Motor neuron (in vitro differentiated cells): ENCODE results near the gene MRPL43. TPM values are rescaled to one million over a fixed set of nuclear protein-coding genes. Genes with fewer than 3 reads are reported as not detected.

Source experiments
- ATAC-seq, 8 experiments: fragments of 200-7000 bp; cut with Tn5 transposase; replicated peaks in 6 of 8; 2 replicates each; pipeline ENCODE4 v1.8.0; 2021; ENCODE audit warnings: mild to moderate bottlenecking in 8 of 8, moderate library complexity in 8 of 8
- H3K27ac ChIP-seq, 2 donors: fragments of 250-450 bp; sonication (Bioruptor Pico); 2 replicates each; pipeline ENCODE4 v1.9.0; 2021; ENCODE audit warnings: antibody characterized with exemption in 2 of 2, mild to moderate bottlenecking in 2 of 2, moderate library complexity in 1 of 2
- H3K4me1 ChIP-seq, 2 donors: fragments of 250-450 bp; sonication (Bioruptor Pico); replicated peaks in 1 of 2; 2 replicates each; pipeline ENCODE4 v1.6.1; 2021; ENCODE audit warnings: antibody characterized with exemption in 2 of 2, mild to moderate bottlenecking in 2 of 2, moderate library complexity in 1 of 2
- H3K4me3 ChIP-seq, 5 donors: fragments of 250-450 bp; sonication (Bioruptor Pico); 2 replicates each; pipeline ENCODE4 v1.9.0; 2021; ENCODE audit warnings: antibody characterized with exemption in 5 of 5, mild to moderate bottlenecking in 5 of 5, moderate library complexity in 4 of 5
- WGBS, 10 experiments: fragments of 450-650 bp; shearing (Covaris generic); methylation state at CpG; one replicate each; pipeline ENCODE4 v1.0.0; 2022; 5-methylcytosine and 5-hydroxymethylcytosine counted together
- in situ Hi-C, 9 experiments: fragments of 400-800 bp; cut with MboI; loops; one replicate each; pipeline ENCODE4 v1.15.0; 2021; ENCODE audit warnings: low sequenced_read_pairs in 9 of 9, low pct_unique_long_range_greater_than_20kb in 2 of 9; ENCODE audit not compliant: unreplicated experiment in 9 of 9
- total RNA-seq, 8 experiments: library from RNA; unstranded; fragments of 300-600 nt; gene quantifications; 2 replicates each; pipeline versions ENCODE4 v1.2.3 to v1.2.4, GENCODE V29; 2022

Gene MRPL43
- total RNA-seq, 8 experiments from 2014 or later = 57.8 to 101 (median 71.6) TPM

- no peak overlapping the region for H3K27ac ChIP-seq
- in situ Hi-C loops = no loop called here
- ATAC-seq = no peak
- WGBS, 10 experiments = 67 to 100% (median 77%) methylated on average over 1 to 3 of the region's 4 CpGs; no CpG with 5 or more reads in 5 of the 10 experiments
- peaks cover 5 to 11% of the 10 kb centered on the region in 2 donors for H3K4me1 ChIP-seq
- no peak overlapping the region for H3K4me3 ChIP-seq
These were observed 16.1 kb downstream of the MRPL43 start for GRCh38 chr10:100970914-100971811.

GRCh38 chr10:100970076-100970913 lies 17.0 kb downstream of the MRPL43 start:
- peak overlapping the region; percentile 44 to 72 (median 49) for H3K4me3 ChIP-seq
- 0 to 100% (median 71%) methylated on average over 1 to 2 of the region's 13 CpGs; no CpG with 5 or more reads in 6 of the 10 experiments for WGBS, 10 experiments
- peak in 4 of 8 experiments; percentile 3 to 62 (median 30) for ATAC-seq
- peaks cover 5 to 11% of the 10 kb centered on the region in 2 donors for H3K4me1 ChIP-seq
- H3K27ac ChIP-seq = no peak overlapping the region
- in situ Hi-C loops = no loop called here

GRCh38 chr10:100969187-100970075 lies 17.9 kb downstream of the MRPL43 start, which contains the start of gene SEMA4G:
TSS of gene SEMA4G (plus strand) at chr10:100969504. CDS start at chr10:100972913, 3,409 bp downstream.
- H3K4me1 ChIP-seq = peaks cover 5 to 11% of the 10 kb centered on the region in 2 donors
- peak within 1 kb of the TSS; percentile 44 to 72 (median 49) for H3K4me3 ChIP-seq
- 0 to 40% methylated on average over 1 to 6 of the region's 70 CpGs; no CpG with 5 or more reads in 8 of the 10 experiments for WGBS, 10 experiments
- in situ Hi-C loops = no loop called here
- H3K27ac ChIP-seq = peak within 1 kb of the TSS in 1 of 2 donors; percentile 16
- ATAC-seq = peak; percentile 67 to 92 (median 88)

- peak overlapping the region; percentile 44 to 72 (median 49) for H3K4me3 ChIP-seq
- in situ Hi-C loops = no loop called here
- H3K4me1 ChIP-seq = peaks cover 5 to 11% of the 10 kb centered on the region in 2 donors
- H3K27ac ChIP-seq = peak overlapping the region in 1 of 2 donors; percentile 16
- ATAC-seq = peak in 3 of 8 experiments; percentile 7 to 37 (median 23)
- whole genome bisulfite sequencing, 10 experiments = 0 to 46% methylated on average over 1 to 6 of the region's 9 CpGs; no CpG with 5 or more reads in 8 of the 10 experiments
These were observed 18.5 kb downstream of the MRPL43 start for GRCh38 chr10:100968863-100969186.

GRCh38 chr10:100968062-100968736 lies 19.1 kb downstream of the MRPL43 start:
- WGBS, 10 experiments = 80 to 100% (median 100%) methylated on average over 1 to 2 of the region's 2 CpGs; no CpG with 5 or more reads in 4 of the 10 experiments

GRCh38 chr10:100967332-100967731 lies 20.0 kb downstream of the MRPL43 start:
- H3K4me3 ChIP-seq = no peak overlapping the region
- 80 to 100% (median 93%) methylated on average over 1 to 2 of the region's 2 CpGs; no CpG with 5 or more reads in 4 of the 10 experiments for WGBS, 10 experiments
- H3K4me1 ChIP-seq = peaks cover 5 to 11% of the 10 kb centered on the region in 2 donors
- in situ Hi-C loops = no loop called here
- no peak overlapping the region for H3K27ac ChIP-seq
- ATAC-seq = no peak

More at GRCh38 chr10:100968062-100968736, 19.1 kb downstream of the MRPL43 start:
- in situ Hi-C loops = no loop called here
- Histone ChIP-seq H3K4me3 (no peak overlapping the region), H3K27ac (no peak overlapping the region), H3K4me1 (peaks cover 5 to 11% of the 10 kb centered on the region in 2 donors)
- no peak for ATAC-seq

GRCh38 chr10:100966887-100967286 lies 20.4 kb downstream of the MRPL43 start:
- no peak for ATAC-seq
- no peak overlapping the region for H3K4me3 ChIP-seq
- H3K4me1 ChIP-seq = peaks cover 5 to 11% of the 10 kb centered on the region in 2 donors
- WGBS, 10 experiments = 40 to 100% (median 70%) methylated on average over 1 to 2 of the region's 2 CpGs; no CpG with 5 or more reads in 2 of the 10 experiments
- in situ Hi-C loops = no loop called here
- H3K27ac ChIP-seq = no peak overlapping the region

- WGBS, 10 experiments = 61 to 100% (median 80%) methylated on average over 1 to 5 of the region's 5 CpGs
- H3K4me1 ChIP-seq = peaks cover 5 to 10% of the 10 kb centered on the region in 2 donors
- no peak overlapping the region for H3K4me3 ChIP-seq
- in situ Hi-C loops = no loop called here
- H3K27ac ChIP-seq = no peak overlapping the region
- ATAC-seq = no peak
These were observed 21.5 kb downstream of the MRPL43 start for GRCh38 chr10:100965820-100966219.

GRCh38 chr10:100963826-100964225 lies 23.5 kb downstream of the MRPL43 start:
- WGBS, 10 experiments = 83 to 100% (median 100%) methylated on average over 1 of the region's 1 CpG; no CpG with 5 or more reads in 3 of the 10 experiments
- Histone ChIP-seq H3K27ac (no peak overlapping the region), H3K4me3 (no peak overlapping the region), H3K4me1 (no peaks in the 10 kb centered on the region)
- in situ Hi-C loops = no loop called here
- no peak for ATAC-seq

GRCh38 chr10:100962351-100963080 lies 24.8 kb downstream of the MRPL43 start:
- no peak overlapping the region for H3K27ac ChIP-seq
- in situ Hi-C loops = no loop called here

GRCh38 chr10:100960251-100960650 lies 27.0 kb downstream of the MRPL43 start:
- H3K27ac ChIP-seq = no peak overlapping the region
- H3K4me1 ChIP-seq = no peaks in the 10 kb centered on the region
- in situ Hi-C loops = no loop called here
- H3K4me3 ChIP-seq = no peak overlapping the region
- peak in 2 of 8 experiments; percentile 26 to 46 for ATAC-seq

More at GRCh38 chr10:100962351-100963080, 24.8 kb downstream of the MRPL43 start:
- WGBS, 10 experiments = 64 to 100% (median 95%) methylated on average over 1 to 4 of the region's 4 CpGs
- Histone ChIP-seq H3K4me3 (no peak overlapping the region), H3K4me1 (no peaks in the 10 kb centered on the region)
- no peak for ATAC-seq
